AG10803 (cell line): ENCODE data around the gene EML1.

Experiments used
- DNase-seq: peaks from one replicate; pipeline ENCODE4 v3.0.0; 2010; ENCODE audit warnings: low read depth
- H3K4me3 ChIP-seq: 2 replicates; pipeline ENCODE4 v1.5.1; 2011; ENCODE audit warnings: mild to moderate bottlenecking, low read length, control low read depth
- CTCF ChIP-seq: conservative IDR thresholded peaks from 2 replicates; pipeline ENCODE4 v1.5.1; 2011; ENCODE audit warnings: mild to moderate bottlenecking, low read length, control low read depth, inconsistent platforms

Gene EML1

DNA sequence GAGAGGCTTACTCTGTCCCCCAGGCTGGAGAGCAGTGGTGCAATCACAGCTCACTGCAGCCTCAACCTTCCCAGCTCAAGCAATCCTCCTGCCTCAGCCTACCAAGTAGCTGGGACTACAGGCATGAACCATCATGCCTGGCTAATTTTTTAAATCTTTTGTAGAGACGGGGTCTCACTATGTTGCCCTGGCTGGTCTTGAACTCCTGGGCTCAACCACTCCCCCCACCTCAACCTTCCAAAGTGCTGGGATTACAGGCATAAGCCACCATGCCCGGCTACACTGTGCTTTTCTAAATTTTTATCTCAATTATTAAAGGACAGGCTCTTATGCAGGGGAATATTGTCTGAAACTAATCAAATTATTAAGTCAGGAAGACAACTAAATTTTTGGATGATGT lies 44.6 kb downstream of the EML1 start:
- no peak overlapping the region for H3K4me3 ChIP-seq
- TF ChIP-seq CTCF, result no peak
- DNase-seq, result no peak

- TF ChIP-seq CTCF, result no peak
- H3K4me3 ChIP-seq, result no peak overlapping the region
- peak; percentile 79 for DNase-seq
These were observed 45.5 kb downstream of the EML1 start for GRCh38 chr14:99838639-99839134.

GRCh38 chr14:99839696-99840095 lies 46.5 kb downstream of the EML1 start:
- no peak for TF ChIP-seq CTCF
- DNase-seq, result no peak
- no peak overlapping the region for H3K4me3 ChIP-seq

- H3K4me3 ChIP-seq, result no peak overlapping the region
- TF ChIP-seq CTCF, result no peak
- DNase-seq, result no peak
These were observed 47.1 kb downstream of the EML1 start for GRCh38 chr14:99840265-99840664.

GRCh38 chr14:99840774-99841305 lies 47.6 kb downstream of the EML1 start:
- no peak overlapping the region for H3K4me3 ChIP-seq
- no peak for DNase-seq
- no peak for TF ChIP-seq CTCF

DNA sequence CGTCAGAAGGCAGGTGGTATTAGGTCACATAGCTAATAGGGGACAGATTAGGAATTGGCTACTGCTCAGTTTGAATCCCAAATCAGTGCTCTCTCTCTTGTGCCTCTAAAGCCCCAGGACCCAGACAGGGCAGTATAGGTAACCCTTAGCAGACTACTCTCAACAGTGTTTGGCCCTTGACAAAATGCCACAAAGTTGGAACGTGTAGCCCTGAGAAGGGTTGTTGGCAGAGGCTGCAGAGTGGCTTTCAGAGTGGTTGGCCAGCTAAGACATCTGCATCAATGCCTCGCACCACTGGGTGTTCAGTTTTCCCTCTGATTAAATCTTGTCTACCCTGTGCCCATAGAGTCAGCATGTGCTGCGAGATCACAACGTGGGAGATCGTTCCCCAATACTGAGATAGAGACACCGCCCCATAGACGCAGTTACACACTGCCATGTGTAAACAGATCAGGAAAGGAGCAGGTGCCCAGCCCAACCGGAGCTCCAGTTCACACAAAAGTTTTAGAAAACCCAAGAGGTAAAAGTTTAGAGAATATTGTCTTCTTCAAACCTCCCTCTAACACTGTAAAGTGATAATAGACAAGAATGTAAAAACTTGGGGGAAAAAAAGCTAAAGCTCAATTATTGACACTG lies 48.3 kb downstream of the EML1 start:
- DNase-seq, result no peak
- TF ChIP-seq CTCF, result no peak

DNA sequence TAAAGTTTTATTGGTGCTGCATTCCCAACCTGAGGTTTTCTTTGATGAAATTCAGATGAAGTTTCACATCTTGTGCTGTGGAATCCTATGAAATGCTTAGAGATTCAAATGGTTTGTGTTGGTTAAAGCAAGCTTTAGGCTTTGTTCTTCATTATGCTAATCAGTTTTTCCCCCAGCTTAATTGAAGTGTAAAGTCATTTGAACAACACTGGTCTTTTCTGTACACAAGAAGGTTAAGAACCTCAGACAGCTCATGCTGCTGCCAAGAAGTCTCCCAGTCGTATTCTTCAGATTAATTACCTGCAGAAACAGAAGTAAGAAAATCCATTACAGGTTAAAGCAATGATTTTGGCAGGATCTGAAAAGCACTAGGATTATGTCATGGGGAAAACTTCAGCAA lies 48.9 kb downstream of the EML1 start:
- no peak for TF ChIP-seq CTCF
- H3K4me3 ChIP-seq, result no peak overlapping the region
- DNase-seq, result no peak

More for the DNA sequence above, 48.3 kb downstream of the EML1 start:
- no peak overlapping the region for H3K4me3 ChIP-seq
